ENCODE data around the gene ZNF451. TPM values are rescaled to one million over a fixed set of nuclear protein-coding genes. Genes with fewer than 3 reads are reported as not detected.
"Not testable (repeated sequence)": the region's sequence is repeated elsewhere in the genome, so short reads cannot be mapped to it uniquely, and the experiment has no call there.

The ZNF451 gene
- total RNA-seq, 1 donor from 2014 or later, result 71.9 TPM

DNA sequence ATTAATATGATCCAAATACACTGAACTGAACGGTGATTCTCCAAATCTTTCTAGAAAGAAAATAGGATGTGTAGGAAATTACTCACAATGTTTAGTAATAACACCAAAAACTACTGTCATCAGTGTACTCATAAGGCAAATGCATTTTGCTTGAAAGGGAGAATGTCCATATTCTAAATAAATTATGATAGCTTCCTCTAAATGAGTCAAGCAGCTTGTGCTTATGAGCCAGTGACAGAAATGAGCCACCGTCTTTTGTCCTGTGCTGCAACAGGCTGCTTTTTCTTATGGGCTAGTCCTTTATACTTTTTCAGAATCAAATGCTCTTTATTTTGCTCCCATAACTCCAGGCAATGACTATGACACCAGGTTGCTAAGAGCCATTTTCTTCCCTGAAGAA is 4.5 kb upstream of the ZNF451 start:
- DNase-seq (no peak), ATAC-seq (ENCODE audit: low read depth) (no peak)
- Mint-ChIP-seq H3K27ac (no peak overlapping the region), H3K4me1 (peaks cover 7% of the 10 kb centered on the region), H3K4me3 (no peak overlapping the region), H3K36me3 (ENCODE audit: low read depth) (no peaks in the 10 kb centered on the region), H3K27me3 (no peaks in the 10 kb centered on the region), H3K9me3 (peaks cover under 1% of the 10 kb centered on the region)
- CTCF ChIA-PET, result no interaction called here
- intact Hi-C loops (cut with micrococcal nuclease), result no loop called here
- TF ChIP-seq, protein P1, sequence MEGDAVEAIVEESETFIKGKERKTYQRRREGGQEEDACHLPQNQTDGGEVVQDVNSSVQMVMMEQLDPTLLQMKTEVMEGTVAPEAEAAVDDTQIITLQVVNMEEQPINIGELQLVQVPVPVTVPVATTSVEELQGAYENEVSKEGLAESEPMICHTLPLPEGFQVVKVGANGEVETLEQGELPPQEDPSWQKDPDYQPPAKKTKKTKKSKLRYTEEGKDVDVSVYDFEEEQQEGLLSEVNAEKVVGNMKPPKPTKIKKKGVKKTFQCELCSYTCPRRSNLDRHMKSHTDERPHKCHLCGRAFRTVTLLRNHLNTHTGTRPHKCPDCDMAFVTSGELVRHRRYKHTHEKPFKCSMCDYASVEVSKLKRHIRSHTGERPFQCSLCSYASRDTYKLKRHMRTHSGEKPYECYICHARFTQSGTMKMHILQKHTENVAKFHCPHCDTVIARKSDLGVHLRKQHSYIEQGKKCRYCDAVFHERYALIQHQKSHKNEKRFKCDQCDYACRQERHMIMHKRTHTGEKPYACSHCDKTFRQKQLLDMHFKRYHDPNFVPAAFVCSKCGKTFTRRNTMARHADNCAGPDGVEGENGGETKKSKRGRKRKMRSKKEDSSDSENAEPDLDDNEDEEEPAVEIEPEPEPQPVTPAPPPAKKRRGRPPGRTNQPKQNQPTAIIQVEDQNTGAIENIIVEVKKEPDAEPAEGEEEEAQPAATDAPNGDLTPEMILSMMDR (IDR thresholded peaks at IDR 0.05), result no peak
- POLR2A ChIA-PET, result no interaction called here

GRCh38 chr6:57086843-57087242 is 3.1 kb upstream of the ZNF451 start:
- ATAC-seq (ENCODE audit: low read depth), result no peak
- no peak overlapping the region for H3K27ac Mint-ChIP-seq
- CTCF ChIA-PET, result no interaction called here

GRCh38 chr6:57087916-57088315 is 2.1 kb upstream of the ZNF451 start:
- ChIA-PET CTCF (no interaction called here), POLR2A (interaction anchor here (0.8 kb wide), 1 partner anchor 12 kb away, joined by 7 read pairs; no protein-coding TSS in a partner anchor)
- TF ChIP-seq, protein P1 (IDR thresholded peaks at IDR 0.05), result no peak
- H3K36me3 Mint-ChIP-seq (ENCODE audit: low read depth), result peaks cover 14% of the 10 kb centered on the region
- H3K4me3 Mint-ChIP-seq, result no peak overlapping the region
- intact Hi-C loops (cut with micrococcal nuclease), result no loop called here
- no peak for DNase-seq
- H3K4me1 Mint-ChIP-seq, result peaks cover 21% of the 10 kb centered on the region
- ATAC-seq (ENCODE audit: low read depth), result no peak
- no peak overlapping the region for H3K27ac Mint-ChIP-seq
- no peaks in the 10 kb centered on the region for H3K9me3 Mint-ChIP-seq
- H3K27me3 Mint-ChIP-seq, result no peaks in the 10 kb centered on the region

More at GRCh38 chr6:57086843-57087242, 3.1 kb upstream of the ZNF451 start:
- H3K36me3 Mint-ChIP-seq (ENCODE audit: low read depth), result peaks cover 6% of the 10 kb centered on the region
- H3K4me1 Mint-ChIP-seq, result peaks cover 14% of the 10 kb centered on the region
- no peaks in the 10 kb centered on the region for H3K9me3 Mint-ChIP-seq
- H3K4me3 Mint-ChIP-seq, result no peak overlapping the region
- POLR2A ChIA-PET, result no interaction called here
- TF ChIP-seq, protein P1 (IDR thresholded peaks at IDR 0.05), result no peak
- no peak for DNase-seq
- intact Hi-C loops (cut with micrococcal nuclease), result no loop called here
- H3K27me3 Mint-ChIP-seq, result no peaks in the 10 kb centered on the region

DNA sequence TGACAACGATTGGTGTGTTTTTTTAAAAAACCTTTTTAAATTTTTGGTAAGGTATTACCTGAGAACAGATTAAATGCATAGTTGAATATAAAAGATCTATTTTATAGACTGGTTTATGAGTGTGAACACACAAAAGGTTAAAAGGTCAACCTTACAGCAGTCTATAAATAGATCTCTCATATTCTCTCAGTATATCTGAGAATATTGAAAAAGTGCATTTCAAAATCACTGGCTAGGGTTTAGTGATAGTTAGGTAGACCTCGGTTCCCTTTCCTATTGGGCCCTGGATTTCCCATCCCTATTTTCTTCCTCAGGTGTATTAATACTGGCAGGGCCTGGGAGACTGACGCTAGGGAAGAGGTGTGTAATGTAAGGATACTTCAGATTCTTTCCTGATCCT is 723 bp upstream of the ZNF451 start:
- Mint-ChIP-seq H3K27me3 (no peaks in the 10 kb centered on the region), H3K4me3 (peak overlapping the region; percentile 86), H3K9me3 (no peaks in the 10 kb centered on the region), H3K4me1 (peaks cover 30% of the 10 kb centered on the region), H3K36me3 (ENCODE audit: low read depth) (peaks cover 22% of the 10 kb centered on the region), H3K27ac (peak overlapping the region; percentile 87)
- intact Hi-C loops (cut with micrococcal nuclease), result loop anchor here (1.0 kb wide), 2 partner anchors 43 to 83 kb away; partner anchors contain the start of genes BAG2 and KIAA1586
- CTCF ChIA-PET, result no interaction called here
- POLR2A ChIA-PET, result interaction anchor here (0.6 to 1.0 kb wide), 4 partner anchors 24 to 132 kb away, joined by 3 to 9 read pairs (median 4); partner anchors contain the start of genes BAG2 and KIAA1586
- TF ChIP-seq, protein P1 (IDR thresholded peaks at IDR 0.05), result no peak
- DNase-seq (no peak), ATAC-seq (ENCODE audit: low read depth) (no peak)

- H3K9me3 Mint-ChIP-seq, H3K27ac Mint-ChIP-seq, CTCF ChIA-PET, H3K27me3 Mint-ChIP-seq, POLR2A ChIA-PET, DNase-seq: not testable (repeated sequence)
- peak overlapping the region; percentile 86 for H3K4me3 Mint-ChIP-seq
- peaks cover 31% of the 10 kb centered on the region for H3K4me1 Mint-ChIP-seq
- peak; percentile 1 for ATAC-seq (ENCODE audit: low read depth)
- intact Hi-C loops (cut with micrococcal nuclease), result loop anchor here (1.0 kb wide), 2 partner anchors 132 to 227 kb away; partner anchors contain the start of genes PRIM2 and RAB23
- H3K36me3 Mint-ChIP-seq (ENCODE audit: low read depth), result peaks cover 27% of the 10 kb centered on the region
Observed at GRCh38 chr6:57090458-57091067, 575 bp downstream of the ZNF451 start.

DNA sequence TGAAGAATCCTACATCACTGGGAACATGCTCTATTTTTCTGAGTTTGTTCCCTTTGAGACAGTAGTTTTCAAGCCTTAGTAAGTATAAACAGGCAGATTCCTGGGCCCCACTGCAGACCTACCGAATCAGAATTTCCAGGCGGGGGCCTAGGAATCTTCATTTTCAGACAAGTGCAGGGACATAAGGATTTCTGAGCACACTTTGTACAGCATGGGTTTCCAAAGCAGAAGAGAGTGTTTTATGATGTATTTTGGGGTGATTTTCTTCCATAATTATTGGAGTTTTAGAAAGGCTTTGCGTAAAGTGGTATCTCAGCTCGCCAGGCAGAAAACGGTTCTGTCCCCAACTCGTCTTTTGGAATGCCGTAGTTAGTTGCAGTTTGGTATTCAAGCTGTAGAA is 1.4 kb downstream of the ZNF451 start:
- POLR2A ChIA-PET; H3K4me3 Mint-ChIP-seq; DNase-seq; H3K27ac Mint-ChIP-seq; H3K27me3 Mint-ChIP-seq; ATAC-seq (ENCODE audit: low read depth); H3K9me3 Mint-ChIP-seq; CTCF ChIA-PET; intact Hi-C loops (cut with micrococcal nuclease): not testable (repeated sequence)
- peaks cover 31% of the 10 kb centered on the region for H3K4me1 Mint-ChIP-seq
- H3K36me3 Mint-ChIP-seq (ENCODE audit: low read depth), result peaks cover 30% of the 10 kb centered on the region

Data from activated B cell treated with CpG ODN at 0.5 μM for 24 hours (primary cell).